Natural killer cell (primary cell): ENCODE data around the gene NCS1. TPM values are rescaled to one million over a fixed set of nuclear protein-coding genes. Genes with fewer than 3 reads are reported as not detected.

Source experiments
- ATAC-seq, 3 donors: fragments of 150-1000 bp in 2 of 3; fragments of 200-7000 bp in 1 of 3; cut with Tn5 transposase; 1 replicate in 1 of 3; 2 replicates in 2 of 3; pipeline ENCODE4 v1.10.0; 2021; ENCODE audit warnings: mild to moderate bottlenecking in 2 of 3, moderate library complexity in 2 of 3
- DNase-seq, 2 donors: peaks; one replicate each; pipeline versions ENCODE4 v3.0.0 to v3.0.0-alpha.2; 2013 to 2021; ENCODE audit warnings: mixed read lengths in 1 of 2
- H3K27ac ChIP-seq: one replicate; pipeline ENCODE4 v1.5.1; 2013; ENCODE audit warnings: mild to moderate bottlenecking, low read length
- H3K27me3 ChIP-seq: one replicate; pipeline ENCODE4 v1.6.1; 2013; ENCODE audit warnings: low read length; ENCODE audit not compliant: control insufficient read depth, insufficient read depth
- H3K36me3 ChIP-seq: one replicate; pipeline ENCODE4 v1.6.1; 2013; ENCODE audit warnings: low read length; ENCODE audit not compliant: control insufficient read depth, insufficient read depth
- H3K4me1 ChIP-seq: one replicate; pipeline ENCODE4 v1.6.1; 2013; ENCODE audit warnings: low read length; ENCODE audit not compliant: control insufficient read depth, insufficient read depth
- H3K4me3 ChIP-seq: one replicate; pipeline ENCODE4 v1.5.1; 2013; ENCODE audit warnings: low read length
- H3K9me3 ChIP-seq: one replicate; pipeline ENCODE4 v1.6.1; 2013; ENCODE audit warnings: low read length; ENCODE audit not compliant: control insufficient read depth, insufficient read depth
- H3K27ac Mint-ChIP-seq, 2 donors: one replicate each; pipeline ENCODE4 v1.8.0; 2022; ENCODE audit warnings: mild to moderate bottlenecking in 2 of 2, mixed read lengths in 2 of 2, moderate library complexity in 1 of 2
- H3K27me3 Mint-ChIP-seq, 2 donors: one replicate each; pipeline ENCODE4 v1.8.0; 2022; ENCODE audit warnings: low read depth in 2 of 2, mixed read lengths in 2 of 2
- H3K36me3 Mint-ChIP-seq: one replicate; pipeline ENCODE4 v1.8.0; 2022; ENCODE audit warnings: mixed read lengths
- H3K4me1 Mint-ChIP-seq, 2 donors: one replicate each; pipeline ENCODE4 v1.8.0; 2022; ENCODE audit warnings: mixed read lengths in 2 of 2
- H3K4me3 Mint-ChIP-seq: one replicate; pipeline ENCODE4 v1.8.0; 2022; ENCODE audit warnings: mild to moderate bottlenecking, moderate library complexity, mixed read lengths
- H3K9me3 Mint-ChIP-seq, 2 donors: one replicate each; pipeline ENCODE4 v1.8.0; 2022; ENCODE audit warnings: mixed read lengths in 2 of 2
- CTCF ChIP-seq: fragments of 200-600 bp; IDR thresholded peaks from one replicate; pipeline ENCODE4 v1.8.0; 2022; ENCODE audit warnings: antibody characterized with exemption
- WGBS: methylation state at CpG from one replicate; pipeline ENCODE4 v1.1.7; 2013; ENCODE audit warnings: missing lambda C conversion rate; ENCODE audit not compliant: insufficient coverage; 5-methylcytosine and 5-hydroxymethylcytosine counted together
- intact Hi-C: fragments of 100-400 bp; cut with micrococcal nuclease; formaldehyde crosslinking; loops from one replicate; pipeline ENCODE4 v1.14.2; 2022
- total RNA-seq, 4 donors: library from RNA; stranded (reverse); fragments of 120-200 nt in 1 of 4; gene quantifications; one replicate each; pipeline versions ENCODE4 v1.2.3 to v1.2.4, GENCODE V29; 2013 to 2022

NCS1 gene
- total RNA-seq, 3 donors from 2014 or later (not counting 1 experiment from before 2014, with no cell fraction given) = 1.4 to 2.4 (median 1.5) TPM

GRCh38 chr9:130187523-130187846 lies 15.3 kb downstream of the NCS1 start:
- Histone ChIP-seq H3K27me3 (no peaks in the 10 kb centered on the region), H3K36me3 (no peaks in the 10 kb centered on the region), H3K4me1 (no peaks in the 10 kb centered on the region), H3K9me3 (no peaks in the 10 kb centered on the region), H3K4me3 (no peak overlapping the region), H3K27ac (no peak overlapping the region)
- Mint-ChIP-seq H3K27me3 (no peaks in the 10 kb centered on the region), H3K9me3 (no peaks in the 10 kb centered on the region), H3K36me3 (no peaks in the 10 kb centered on the region), H3K4me1 (peaks cover 0 to 10% of the 10 kb centered on the region in 2 donors), H3K27ac (no peak overlapping the region), H3K4me3 (no peak overlapping the region)
- no peak for DNase-seq
- intact Hi-C loops = no loop called here
- WGBS = 85% methylated on average over 9 of the region's 9 CpGs
- ATAC-seq = no peak
- no peak for TF ChIP-seq CTCF

GRCh38 chr9:130188860-130189481 lies 16.8 kb downstream of the NCS1 start:
- 96% methylated on average over 7 of the region's 7 CpGs for WGBS
- Mint-ChIP-seq H3K9me3 (no peaks in the 10 kb centered on the region), H3K4me3 (no peak overlapping the region), H3K36me3 (no peaks in the 10 kb centered on the region), H3K27ac (no peak overlapping the region), H3K4me1 (peaks cover 0 to 11% of the 10 kb centered on the region in 2 donors), H3K27me3 (no peaks in the 10 kb centered on the region)
- no peaks in the 10 kb centered on the region for H3K36me3 ChIP-seq
- intact Hi-C loops = no loop called here
- no peaks in the 10 kb centered on the region for H3K9me3 ChIP-seq
- H3K4me3 ChIP-seq = no peak overlapping the region
- DNase-seq (no peak), ATAC-seq (no peak)
- peaks cover under 1% of the 10 kb centered on the region for H3K4me1 ChIP-seq
- TF ChIP-seq CTCF = no peak
- H3K27me3 ChIP-seq = no peaks in the 10 kb centered on the region
- H3K27ac ChIP-seq = no peak overlapping the region

DNA sequence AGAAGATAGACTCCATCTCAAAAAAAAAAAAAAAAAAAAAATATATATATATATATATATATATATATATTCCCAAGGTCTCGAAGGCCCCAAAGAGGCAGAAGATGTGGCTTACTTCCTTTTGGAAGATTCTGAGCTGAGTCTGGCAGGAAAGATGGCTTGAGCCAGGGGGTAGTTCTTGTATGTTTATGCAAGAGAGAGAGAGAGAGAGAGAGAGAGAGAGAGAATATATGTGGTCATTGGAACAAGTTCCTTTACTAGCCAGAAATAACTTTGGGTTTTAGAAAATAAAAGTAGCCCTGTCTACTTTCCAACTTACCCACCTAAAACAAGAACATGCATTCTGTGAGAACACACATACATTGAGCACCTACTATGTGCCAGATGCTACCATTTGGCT lies 17.6 kb downstream of the NCS1 start:
- Histone ChIP-seq H3K9me3 (no peaks in the 10 kb centered on the region), H3K36me3 (no peaks in the 10 kb centered on the region), H3K4me3 (no peak overlapping the region), H3K4me1 (peaks cover 4% of the 10 kb centered on the region), H3K27ac (no peak overlapping the region), H3K27me3 (no peaks in the 10 kb centered on the region)
- WGBS = no CpG with 5 or more reads among the region's 1 CpG
- Mint-ChIP-seq H3K36me3 (no peaks in the 10 kb centered on the region), H3K4me3 (no peak overlapping the region), H3K27ac (no peak overlapping the region), H3K27me3 (no peaks in the 10 kb centered on the region), H3K9me3 (no peaks in the 10 kb centered on the region), H3K4me1 (peaks cover 0 to 17% of the 10 kb centered on the region in 2 donors)
- ATAC-seq (no peak), DNase-seq (no peak)
- intact Hi-C loops = no loop called here
- no peak for TF ChIP-seq CTCF

- H3K36me3 ChIP-seq = no peaks in the 10 kb centered on the region
- WGBS = 94% methylated on average over 26 of the region's 26 CpGs
- ATAC-seq (no peak), DNase-seq (no peak)
- Mint-ChIP-seq H3K27ac (no peak overlapping the region), H3K36me3 (no peaks in the 10 kb centered on the region), H3K4me1 (peaks cover 0 to 17% of the 10 kb centered on the region in 2 donors), H3K27me3 (no peaks in the 10 kb centered on the region), H3K9me3 (no peaks in the 10 kb centered on the region), H3K4me3 (no peak overlapping the region)
- no peak for TF ChIP-seq CTCF
- intact Hi-C loops = no loop called here
- peaks cover 4% of the 10 kb centered on the region for H3K4me1 ChIP-seq
- H3K27ac ChIP-seq = no peak overlapping the region
- H3K27me3 ChIP-seq = no peaks in the 10 kb centered on the region
- H3K9me3 ChIP-seq = no peaks in the 10 kb centered on the region
- H3K4me3 ChIP-seq = no peak overlapping the region
Measured at GRCh38 chr9:130191068-130191748, 19.0 kb downstream of the NCS1 start.
